Testis (tissue), 3 donors: ENCODE data around the gene AQP3. TPM values are rescaled to one million over a fixed set of nuclear protein-coding genes. Genes with fewer than 3 reads are reported as not detected.

Experiments used
- microRNA-seq, 2 donors: library from miRNA; unstranded; fragments of <30 nt; microRNA quantifications; one replicate each; pipeline ENCODE4, GENCODE V29; 2016; ENCODE audit warnings: borderline number of aligned reads in 2 of 2, borderline replicate concordance in 1 of 2
- polyA plus RNA-seq: library from polyadenylated mRNA; stranded (reverse); fragments of 350-450 nt; fragmentation: Illumina TruSeq; extraction: RNeasy Lipid Tissue Mini Kit (QIAGEN cat#74804); gene quantifications from one replicate; pipeline ENCODE4 v1.2.3, GENCODE V29; 2014; ENCODE audit warnings: low read depth, low replicate concordance; ENCODE audit not compliant: insufficient read depth
- small RNA-seq, 2 donors: library from RNA; depleted of rRNA; stranded (forward); fragments of <200 nt; gene quantifications; one replicate each; pipeline ENCODE3, GENCODE V24; 2016
- total RNA-seq, 2 donors: library from RNA; depleted of rRNA; stranded (reverse); fragments of >200 nt; gene quantifications; one replicate each; pipeline ENCODE4 v1.2.3, GENCODE V29; 2016

Gene AQP3
- total and polyA plus RNA-seq, 3 donors from 2014 or later, result 4.6 to 9.0 (median 6.3) TPM

Small RNA genes lying within 50 kb of the gene (microRNA-seq; reads per million reads assigned to microRNA genes)
- 0 to 0.69 reads per million in 2 donors for gene MIR6851

Small RNA genes lying within 50 kb of the gene (small RNA-seq; reads per million reads assigned to genes)
- gene AL356218.2 (0 reads per million in 2 donors), gene MIR6851 (0 reads per million in 2 donors)

Other genes starting within 250 kb of the AQP3 start
- not detected for gene SPINK4, start 207.4 kb downstream of the AQP3 start, total RNA-seq
- gene SPINK4, start 207.4 kb downstream of the AQP3 start, polyA plus RNA-seq, result not detected
- gene BAG1, start 182.9 kb downstream of the AQP3 start, total RNA-seq, result 100 to 1,000 TPM in 1 of 2 donors, 10 to 100 TPM in 1; 96.6 to 147 TPM
- 203 TPM for gene BAG1, start 182.9 kb downstream of the AQP3 start, polyA plus RNA-seq
- gene CHMP5, start 182.5 kb downstream of the AQP3 start, total RNA-seq, result 10 to 100 TPM; 53.2 to 57.0 TPM
- gene CHMP5, start 182.5 kb downstream of the AQP3 start, polyA plus RNA-seq, result 84.1 TPM
- 10 to 100 TPM; 46.7 to 48.6 TPM for gene NFX1, start 157.1 kb downstream of the AQP3 start, total RNA-seq
- gene NFX1, start 157.1 kb downstream of the AQP3 start, polyA plus RNA-seq, result 30.0 TPM
- gene AQP7, start 45.0 kb downstream of the AQP3 start, total RNA-seq, result 10 to 100 TPM; 19.1 to 37.6 TPM
- 55.6 TPM for gene AQP7, start 45.0 kb downstream of the AQP3 start, polyA plus RNA-seq
- 10 to 100 TPM; 40.4 to 45.4 TPM for gene NOL6, start 26.3 kb upstream of the AQP3 start, total RNA-seq
- gene NOL6, start 26.3 kb upstream of the AQP3 start, polyA plus RNA-seq, result 51.6 TPM
- gene ANKRD18B, start 76.7 kb upstream of the AQP3 start, total RNA-seq, result 10 to 100 TPM; 33.6 to 49.4 TPM
- gene ANKRD18B, start 76.7 kb upstream of the AQP3 start, polyA plus RNA-seq, result 6.3 TPM